Measurements from ENCODE around the gene TRMT2B.

The TRMT2B gene

GRCh38 chrX:101051549-101052302 lies at the start of gene TRMT2B:
TSS of gene TRMT2B (minus strand) at chrX:101052111. CDS start at chrX:101042289, 9,822 bp downstream.
- peak within 1 kb of the TSS; percentile 59 for H3K4me3 ChIP-seq (ENCODE audit: control insufficient read depth, low read depth, low read length)
- no peak for TF ChIP-seq CTCF (IDR thresholded peaks at IDR 0.05; ENCODE audit: control insufficient read depth, insufficient read depth, low read depth, low read length, missing control alignments)
- no peak for DNase-seq (ENCODE audit: low read depth)

- DNase-seq (ENCODE audit: low read depth), result peak; percentile 57
- TF ChIP-seq CTCF (IDR thresholded peaks at IDR 0.05; ENCODE audit: control insufficient read depth, insufficient read depth, low read depth, low read length, missing control alignments), result no peak
- H3K4me3 ChIP-seq (ENCODE audit: control insufficient read depth, low read depth, low read length), result peak within 1 kb of the TSS; percentile 60
Measured at GRCh38 chrX:101097546-101098453, 45.9 kb upstream of the TRMT2B start, which contains the start of gene CENPI. TSS of gene CENPI (plus strand) at chrX:101098204. CDS start at chrX:101101071, 2,867 bp downstream.

GRCh38 chrX:101091817-101092216 lies 39.9 kb upstream of the TRMT2B start:
- H3K4me3 ChIP-seq (ENCODE audit: control insufficient read depth, low read depth, low read length), result no peak overlapping the region
- no peak for DNase-seq (ENCODE audit: low read depth)
- TF ChIP-seq CTCF (IDR thresholded peaks at IDR 0.05; ENCODE audit: control insufficient read depth, insufficient read depth, low read depth, low read length, missing control alignments), result no peak

- DNase-seq (ENCODE audit: low read depth), result no peak
- no peak overlapping the region for H3K4me3 ChIP-seq (ENCODE audit: control insufficient read depth, low read depth, low read length)
- no peak for TF ChIP-seq CTCF (IDR thresholded peaks at IDR 0.05; ENCODE audit: control insufficient read depth, insufficient read depth, low read depth, low read length, missing control alignments)
Measured at GRCh38 chrX:101081231-101081630, 29.3 kb upstream of the TRMT2B start.

GRCh38 chrX:101080326-101081124 lies 28.6 kb upstream of the TRMT2B start:
- TF ChIP-seq CTCF (IDR thresholded peaks at IDR 0.05; ENCODE audit: control insufficient read depth, insufficient read depth, low read depth, low read length, missing control alignments), result no peak
- DNase-seq (ENCODE audit: low read depth), result no peak
- no peak overlapping the region for H3K4me3 ChIP-seq (ENCODE audit: control insufficient read depth, low read depth, low read length)

- H3K4me3 ChIP-seq (ENCODE audit: control insufficient read depth, low read depth, low read length), result no peak overlapping the region; the same call in 1 of the 2 replicates
- no peak for DNase-seq (ENCODE audit: low read depth)
- TF ChIP-seq CTCF (IDR thresholded peaks at IDR 0.05; ENCODE audit: control insufficient read depth, insufficient read depth, low read depth, low read length, missing control alignments), result no peak
Measured at GRCh38 chrX:101079736-101080270, 27.9 kb upstream of the TRMT2B start.

All from AG09309 (cell line).